Neural progenitor cell (in vitro differentiated cells): ENCODE measurements around the gene SPAG16.

Experiments used
- EZH2 ChIP-seq: fragments of 200-600 bp; sonication (generic); IDR thresholded peaks from 2 replicates; pipeline ENCODE4 v1.6.1; 2017; ENCODE audit warnings: antibody characterized with exemption, mild to moderate bottlenecking, moderate library complexity
- EZH2phosphoT487 ChIP-seq: fragments of 200-600 bp; sonication (generic); IDR thresholded peaks from 2 replicates; pipeline ENCODE4 v1.6.1; 2017; ENCODE audit warnings: antibody characterized with exemption
- TF ChIP-seq, protein P1 (sequence below): fragments of 200-600 bp; sonication (generic); IDR thresholded peaks from 2 replicates; pipeline ENCODE4 v1.5.1; 2017; ENCODE audit warnings: antibody characterized with exemption, mild to moderate bottlenecking

DNA sequence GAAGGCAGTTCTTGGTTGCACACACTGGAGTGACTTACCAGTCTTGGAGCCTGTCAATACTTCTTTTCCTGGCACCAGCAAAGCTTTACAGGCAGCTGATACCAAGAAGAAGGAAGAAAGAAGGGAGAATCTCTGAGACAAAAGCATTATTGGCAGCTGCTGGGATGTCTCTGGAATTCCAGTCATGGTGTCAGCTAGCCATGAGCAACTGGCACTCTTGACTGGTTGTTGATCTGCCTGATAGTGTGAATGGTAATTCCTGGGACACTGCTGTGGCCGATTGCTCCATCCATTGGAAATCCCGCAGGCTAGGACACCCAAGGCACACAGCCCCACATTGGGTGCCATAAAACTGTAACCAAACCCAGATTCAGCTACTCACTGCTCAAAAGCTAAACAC is 17.8 kb upstream of the SPAG16 start:
- TF ChIP-seq, protein P1, sequence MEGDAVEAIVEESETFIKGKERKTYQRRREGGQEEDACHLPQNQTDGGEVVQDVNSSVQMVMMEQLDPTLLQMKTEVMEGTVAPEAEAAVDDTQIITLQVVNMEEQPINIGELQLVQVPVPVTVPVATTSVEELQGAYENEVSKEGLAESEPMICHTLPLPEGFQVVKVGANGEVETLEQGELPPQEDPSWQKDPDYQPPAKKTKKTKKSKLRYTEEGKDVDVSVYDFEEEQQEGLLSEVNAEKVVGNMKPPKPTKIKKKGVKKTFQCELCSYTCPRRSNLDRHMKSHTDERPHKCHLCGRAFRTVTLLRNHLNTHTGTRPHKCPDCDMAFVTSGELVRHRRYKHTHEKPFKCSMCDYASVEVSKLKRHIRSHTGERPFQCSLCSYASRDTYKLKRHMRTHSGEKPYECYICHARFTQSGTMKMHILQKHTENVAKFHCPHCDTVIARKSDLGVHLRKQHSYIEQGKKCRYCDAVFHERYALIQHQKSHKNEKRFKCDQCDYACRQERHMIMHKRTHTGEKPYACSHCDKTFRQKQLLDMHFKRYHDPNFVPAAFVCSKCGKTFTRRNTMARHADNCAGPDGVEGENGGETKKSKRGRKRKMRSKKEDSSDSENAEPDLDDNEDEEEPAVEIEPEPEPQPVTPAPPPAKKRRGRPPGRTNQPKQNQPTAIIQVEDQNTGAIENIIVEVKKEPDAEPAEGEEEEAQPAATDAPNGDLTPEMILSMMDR: no peak
- TF ChIP-seq EZH2phosphoT487: no peak
- no peak for TF ChIP-seq EZH2
